CD14-positive monocyte (primary cell): Measurements from ENCODE around the gene TRIM38. TPM values are rescaled to one million over a fixed set of nuclear protein-coding genes. Genes with fewer than 3 reads are reported as not detected.

Experiments
- DNase-seq, 3 donors: peaks; one replicate each; pipeline ENCODE4 v3.0.0-alpha.2; 2011 to 2022
- H2AFZ ChIP-seq: 2 replicates; pipeline ENCODE4 v1.6.0; 2012; ENCODE audit warnings: mild to moderate bottlenecking, low read depth, low read length, inconsistent platforms; ENCODE audit not compliant: insufficient read depth, poor library complexity, severe bottlenecking
- H3K27ac ChIP-seq, 2 donors: 1 replicate in 1 of 2; 2 replicates in 1 of 2; pipeline ENCODE4 v1.5.1; 2012 to 2013; ENCODE audit warnings: low read length in 2 of 2, control low read depth in 1 of 2, inconsistent platforms in 1 of 2, low read depth in 1 of 2, mild to moderate bottlenecking in 1 of 2
- H3K27me3 ChIP-seq, 2 donors: one replicate each; pipeline versions ENCODE4 v1.6.0 to v1.6.1; 2011 to 2013; ENCODE audit warnings: low read length in 2 of 2; ENCODE audit not compliant: control insufficient read depth in 2 of 2, insufficient read depth in 2 of 2
- H3K36me3 ChIP-seq, 2 donors: replicated peaks in 1 of 2; 1 replicate in 1 of 2; 2 replicates in 1 of 2; pipeline versions ENCODE4 v1.5.1 to v1.6.1; 2012 to 2013; ENCODE audit warnings: low read length in 2 of 2, control low read depth in 1 of 2, inconsistent platforms in 1 of 2, mild to moderate bottlenecking in 1 of 2; ENCODE audit not compliant: insufficient read depth in 2 of 2, control insufficient read depth in 1 of 2
- H3K4me1 ChIP-seq, 2 donors: 1 replicate in 1 of 2; 2 replicates in 1 of 2; pipeline versions ENCODE4 v1.5.1 to v1.6.1; 2012 to 2013; ENCODE audit warnings: low read length in 2 of 2, control low read depth in 1 of 2, inconsistent platforms in 1 of 2, mild to moderate bottlenecking in 1 of 2, moderate library complexity in 1 of 2; ENCODE audit not compliant: insufficient read depth in 2 of 2, control insufficient read depth in 1 of 2
- H3K4me2 ChIP-seq: replicated peaks from 2 replicates; pipeline ENCODE3; 2012; ENCODE audit warnings: low read length, moderate library complexity, mild to moderate bottlenecking; ENCODE audit not compliant: poor library complexity, severe bottlenecking; ENCODE audit errors: extremely low read depth
- H3K4me3 ChIP-seq, 3 experiments: fragments of 200-600 bp in 1 of 3; sonication (generic) in 1 of 3; replicated peaks in 1 of 3; 1 replicate in 2 of 3; 2 replicates in 1 of 3; pipeline ENCODE4 v1.5.1; 2011 to 2013; ENCODE audit warnings: low read length in 3 of 3, mild to moderate bottlenecking in 3 of 3, control low read depth in 2 of 3, low read depth in 2 of 3, inconsistent platforms in 1 of 3, moderate library complexity in 1 of 3
- H3K79me2 ChIP-seq: 2 replicates; pipeline ENCODE4 v1.6.0; 2012; ENCODE audit warnings: mild to moderate bottlenecking, control low read depth, inconsistent platforms, low read length, moderate library complexity; ENCODE audit not compliant: insufficient read depth
- H3K9ac ChIP-seq: 2 replicates; pipeline ENCODE4 v1.6.0; 2017; ENCODE audit warnings: low read length, mild to moderate bottlenecking; ENCODE audit not compliant: insufficient read depth, poor library complexity, severe bottlenecking
- H3K9me3 ChIP-seq, 2 donors: replicated peaks in 1 of 2; 1 replicate in 1 of 2; 2 replicates in 1 of 2; pipeline versions ENCODE4 v1.5.1 to v1.6.1; 2012 to 2013; ENCODE audit warnings: low read length in 2 of 2, control low read depth in 1 of 2; ENCODE audit not compliant: control insufficient read depth in 1 of 2, insufficient read depth in 1 of 2
- H4K20me1 ChIP-seq: 2 replicates; pipeline ENCODE4 v1.6.0; 2012; ENCODE audit warnings: mild to moderate bottlenecking, low read length, control low read depth, moderate library complexity; ENCODE audit not compliant: insufficient read depth
- H3K27ac Mint-ChIP-seq, 7 donors: one replicate each; pipeline ENCODE4 v1.8.0; 2020; ENCODE audit warnings: mild to moderate bottlenecking in 7 of 7, mixed read lengths in 7 of 7, moderate library complexity in 6 of 7, inconsistent platforms in 2 of 7
- H3K27me3 Mint-ChIP-seq, 3 donors: one replicate each; pipeline ENCODE4 v1.8.0; 2021 to 2022; ENCODE audit warnings: low read depth in 3 of 3, mild to moderate bottlenecking in 3 of 3, mixed read lengths in 3 of 3, moderate library complexity in 3 of 3, inconsistent platforms in 1 of 3
- H3K36me3 Mint-ChIP-seq, 2 donors: one replicate each; pipeline ENCODE4 v1.8.0; 2020; ENCODE audit warnings: mixed read lengths in 2 of 2, inconsistent platforms in 1 of 2, mild to moderate bottlenecking in 1 of 2
- H3K4me1 Mint-ChIP-seq: one replicate; pipeline ENCODE4 v1.8.0; 2020; ENCODE audit warnings: mild to moderate bottlenecking, mixed read lengths
- H3K4me3 Mint-ChIP-seq, 2 donors: one replicate each; pipeline ENCODE4 v1.8.0; 2020; ENCODE audit warnings: mild to moderate bottlenecking in 2 of 2, mixed read lengths in 2 of 2, moderate library complexity in 1 of 2
- H3K9me3 Mint-ChIP-seq, 7 donors: one replicate each; pipeline ENCODE4 v1.8.0; 2020 to 2022; ENCODE audit warnings: mixed read lengths in 7 of 7, mild to moderate bottlenecking in 6 of 7, moderate library complexity in 6 of 7, inconsistent platforms in 2 of 7
- WGBS: methylation state at CpG from one replicate; pipeline ENCODE4 v1.1.5; 2013; ENCODE audit warnings: missing lambda C conversion rate; ENCODE audit not compliant: insufficient coverage; 5-methylcytosine and 5-hydroxymethylcytosine counted together
- intact Hi-C, 2 donors: fragments of 100-400 bp; cut with micrococcal nuclease; formaldehyde crosslinking; loops; one replicate each; pipeline versions ENCODE4 v1.15.0 to v1.15.1; 2023
- polyA plus RNA-seq, 3 donors: library from polyadenylated mRNA; depleted of rRNA in 1 of 3; unstranded in 2 of 3; stranded (reverse) in 1 of 3; fragments of 300-500 nt in 2 of 3; fragments of >200 nt in 1 of 3; fragmentation: Illumina TruSeq in 2 of 3; gene quantifications; 1 replicate in 2 of 3; 2 replicates in 1 of 3; pipeline ENCODE4 v1.2.3, GENCODE V29; 2012 to 2021
- TF ChIP-seq, protein P1 (sequence below): fragments of 200-600 bp; IDR thresholded peaks from one replicate; pipeline ENCODE4 v1.8.0; 2022; ENCODE audit warnings: antibody characterized with exemption, mild to moderate bottlenecking

Gene TRIM38
- polyA plus RNA-seq, 3 donors, result 4.1 to 23.2 (median 8.0) TPM

DNA sequence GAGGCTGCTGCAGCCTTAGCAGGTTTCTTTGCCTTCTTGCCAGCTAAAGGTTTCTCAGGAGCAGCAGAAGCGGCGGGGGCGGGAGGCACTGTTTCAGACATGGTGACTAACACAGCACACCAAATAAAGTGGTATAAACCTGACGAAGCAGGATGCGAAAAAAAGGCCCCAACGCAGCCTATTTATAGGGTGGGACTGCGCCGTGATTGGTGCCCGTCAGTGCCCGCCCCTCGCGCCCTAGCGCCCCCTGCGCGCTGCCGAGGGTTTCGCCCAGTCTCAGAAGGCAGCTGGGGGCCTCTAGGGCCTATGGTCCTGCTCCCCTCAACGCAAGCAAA lies 55.0 kb downstream of the TRIM38 start:
- H3K4me1 Mint-ChIP-seq, result peaks cover 26% of the 10 kb centered on the region
- peak overlapping the region; percentile 1 to 61 (median 15) for H3K4me3 ChIP-seq
- peak; percentile 45 to 68 (median 57) for DNase-seq
- peaks cover 0 to 3% of the 10 kb centered on the region in 2 donors for H3K9me3 ChIP-seq
- H3K4me2 ChIP-seq, result peak overlapping the region; percentile 64
- peak overlapping the region; percentile 84 for H2AFZ ChIP-seq
- H3K36me3 Mint-ChIP-seq, result no peaks in the 10 kb centered on the region
- no peaks in the 10 kb centered on the region for H3K79me2 ChIP-seq
- H3K27me3 ChIP-seq, result no peaks in the 10 kb centered on the region
- peak overlapping the region in 1 of 2 donors; percentile 35 for H3K27ac ChIP-seq
- intact Hi-C loops, result no loop called here
- peaks cover 2 to 20% (median 8%) of the 10 kb centered on the region in 7 donors for H3K9me3 Mint-ChIP-seq
- H3K9ac ChIP-seq, result peak overlapping the region; percentile 11
- H3K27me3 Mint-ChIP-seq, result peaks cover 0 to 7% (median 5%) of the 10 kb centered on the region in 3 donors
- peaks cover 30 to 36% of the 10 kb centered on the region in 2 donors for H3K4me1 ChIP-seq
- TF ChIP-seq, protein P1, sequence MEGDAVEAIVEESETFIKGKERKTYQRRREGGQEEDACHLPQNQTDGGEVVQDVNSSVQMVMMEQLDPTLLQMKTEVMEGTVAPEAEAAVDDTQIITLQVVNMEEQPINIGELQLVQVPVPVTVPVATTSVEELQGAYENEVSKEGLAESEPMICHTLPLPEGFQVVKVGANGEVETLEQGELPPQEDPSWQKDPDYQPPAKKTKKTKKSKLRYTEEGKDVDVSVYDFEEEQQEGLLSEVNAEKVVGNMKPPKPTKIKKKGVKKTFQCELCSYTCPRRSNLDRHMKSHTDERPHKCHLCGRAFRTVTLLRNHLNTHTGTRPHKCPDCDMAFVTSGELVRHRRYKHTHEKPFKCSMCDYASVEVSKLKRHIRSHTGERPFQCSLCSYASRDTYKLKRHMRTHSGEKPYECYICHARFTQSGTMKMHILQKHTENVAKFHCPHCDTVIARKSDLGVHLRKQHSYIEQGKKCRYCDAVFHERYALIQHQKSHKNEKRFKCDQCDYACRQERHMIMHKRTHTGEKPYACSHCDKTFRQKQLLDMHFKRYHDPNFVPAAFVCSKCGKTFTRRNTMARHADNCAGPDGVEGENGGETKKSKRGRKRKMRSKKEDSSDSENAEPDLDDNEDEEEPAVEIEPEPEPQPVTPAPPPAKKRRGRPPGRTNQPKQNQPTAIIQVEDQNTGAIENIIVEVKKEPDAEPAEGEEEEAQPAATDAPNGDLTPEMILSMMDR, result no peak
- H3K27ac Mint-ChIP-seq, result peak overlapping the region in 6 of 7 donors; percentile 37 to 75 (median 62)
- 12% methylated on average over 17 of the region's 18 CpGs for WGBS
- H3K4me3 Mint-ChIP-seq, result peak overlapping the region; percentile 76 to 86
- no peaks in the 10 kb centered on the region for H3K36me3 ChIP-seq
- H4K20me1 ChIP-seq, result no peaks in the 10 kb centered on the region

DNA sequence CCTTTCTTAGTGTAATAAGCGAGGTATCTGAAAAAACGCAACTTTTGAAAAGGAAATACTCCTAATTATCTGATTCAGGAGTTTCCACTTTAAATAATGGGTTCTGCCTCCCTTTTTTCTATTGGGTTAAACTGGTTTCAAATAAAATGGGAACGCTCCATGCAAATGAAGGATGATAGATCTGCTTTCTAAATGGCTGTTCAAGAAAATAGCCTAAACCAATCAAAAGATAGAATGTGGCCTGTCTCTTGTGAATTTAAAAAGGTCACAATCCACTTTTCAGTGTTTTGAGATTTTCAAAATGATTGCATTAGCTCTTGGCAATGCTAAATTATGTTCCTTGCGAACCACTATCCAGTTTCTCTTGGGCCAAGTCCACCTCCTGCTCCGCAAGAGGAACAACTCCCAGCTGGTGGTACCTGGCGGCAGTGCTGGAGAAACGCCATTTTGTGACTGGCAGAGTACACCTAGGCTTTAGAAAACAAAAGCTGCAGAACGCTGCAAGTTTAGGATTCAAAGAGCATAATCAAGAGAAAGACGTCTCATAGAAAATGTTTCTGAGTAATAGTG lies 56.7 kb downstream of the TRIM38 start:
- intact Hi-C loops, result no loop called here
- Histone ChIP-seq H3K27me3 (no peaks in the 10 kb centered on the region), H3K36me3 (no peaks in the 10 kb centered on the region), H3K79me2 (no peaks in the 10 kb centered on the region), H3K9ac (no peak overlapping the region), H3K27ac (no peak overlapping the region), H2AFZ (no peak overlapping the region), H3K9me3 (peaks cover 0 to 3% of the 10 kb centered on the region in 2 donors), H4K20me1 (no peaks in the 10 kb centered on the region), H3K4me2 (no peak overlapping the region), H3K4me1 (peaks cover 33 to 36% of the 10 kb centered on the region in 2 donors), H3K4me3 (no peak overlapping the region)
- H3K9me3 Mint-ChIP-seq, result peaks cover 2 to 20% (median 8%) of the 10 kb centered on the region in 7 donors
- H3K4me3 Mint-ChIP-seq, result no peak overlapping the region
- H3K36me3 Mint-ChIP-seq, result no peaks in the 10 kb centered on the region
- peaks cover 26% of the 10 kb centered on the region for H3K4me1 Mint-ChIP-seq
- no peak for DNase-seq
- peaks cover 0 to 7% (median 5%) of the 10 kb centered on the region in 3 donors for H3K27me3 Mint-ChIP-seq
- 89% methylated on average over 4 of the region's 9 CpGs for WGBS
- TF ChIP-seq, protein P1, result no peak
- H3K27ac Mint-ChIP-seq, result no peak overlapping the region
